GM19193 (cell line): ENCODE results near the gene NCKAP5L.

Experiments
- POLR2A ChIP-seq: IDR thresholded peaks from 4 replicates; pipeline ENCODE4 v1.6.1; 2011; ENCODE audit not compliant: insufficient read depth, insufficient read length; ENCODE audit errors: extremely low read depth

NCKAP5L gene

DNA sequence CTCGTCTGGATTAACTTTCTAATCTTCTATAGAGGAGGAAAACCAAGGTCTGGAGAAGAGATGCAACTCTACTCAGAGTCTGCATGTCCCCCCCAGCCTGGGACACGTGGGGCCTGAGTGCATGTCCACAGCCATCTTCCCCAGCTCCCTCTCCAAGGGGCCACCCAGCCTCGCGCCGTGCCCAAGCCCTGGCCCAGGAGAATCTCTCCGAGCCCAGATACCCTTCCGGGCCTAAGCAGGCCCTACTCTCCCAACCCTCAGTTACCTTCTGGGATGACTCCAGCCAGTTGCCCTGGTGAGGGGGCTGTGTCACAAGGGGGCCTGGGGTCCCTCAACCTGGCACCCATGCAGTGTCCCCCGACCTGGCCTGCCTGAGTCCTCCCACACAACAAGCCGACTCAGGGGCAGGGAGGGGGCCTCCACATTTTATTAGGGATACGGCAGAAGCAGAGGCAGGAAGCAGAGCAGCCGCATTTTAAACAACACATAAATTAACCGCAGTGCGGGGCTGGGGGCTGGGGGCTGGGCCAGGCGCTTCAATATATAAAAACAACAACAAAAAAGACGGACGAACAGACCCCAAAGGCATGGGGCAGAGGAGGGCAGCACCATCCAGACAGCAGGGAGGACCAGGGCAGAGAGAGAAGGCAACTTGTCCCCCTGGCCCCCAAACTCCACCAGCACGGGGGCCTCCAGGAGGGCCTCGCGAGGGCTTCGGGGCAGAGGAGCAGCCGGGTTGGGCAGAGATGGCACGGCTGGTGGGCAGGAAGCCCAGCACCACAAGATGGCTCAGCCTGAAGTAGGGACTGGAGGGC, 37.3 kb downstream of the NCKAP5L start:
- no peak for TF ChIP-seq POLR2A

DNA sequence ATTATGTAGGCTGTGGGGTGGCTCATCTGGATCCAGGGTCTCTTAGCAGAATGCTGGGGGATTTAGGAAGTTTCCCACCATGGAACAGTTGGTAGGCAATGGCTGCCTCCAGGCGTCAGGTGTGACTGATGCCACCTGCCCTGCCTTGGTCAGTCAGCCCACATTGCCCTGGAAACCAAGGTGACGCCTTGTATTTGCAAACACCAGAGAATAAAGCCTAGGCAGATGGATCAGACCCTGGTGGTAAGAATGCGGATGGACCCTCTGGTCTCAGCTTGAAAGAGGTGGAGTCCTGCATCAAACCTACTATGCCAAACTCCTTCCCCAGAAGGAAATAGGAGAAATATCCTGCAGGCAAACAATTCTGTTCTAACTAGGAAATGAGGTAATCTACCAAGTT, 38.2 kb downstream of the NCKAP5L start:
- no peak for TF ChIP-seq POLR2A

DNA sequence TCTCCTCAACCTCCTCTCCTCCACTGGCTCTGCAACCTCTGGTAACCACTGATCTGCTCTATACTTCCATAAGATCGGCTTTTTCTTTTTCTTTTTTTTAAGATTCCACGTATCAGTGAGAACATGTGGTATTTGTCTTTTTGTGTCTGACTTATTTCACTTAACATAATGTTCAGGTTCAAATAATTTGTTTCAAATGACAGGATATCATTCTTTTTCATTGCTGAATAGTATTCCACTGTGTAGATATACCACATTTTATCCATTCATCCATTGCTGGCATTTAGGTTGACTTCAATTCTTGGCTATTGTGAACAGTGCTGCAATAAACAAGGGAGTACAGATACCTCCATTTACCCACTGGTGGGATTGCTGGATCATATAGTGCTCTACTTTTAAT, 40.5 kb downstream of the NCKAP5L start:
- TF ChIP-seq POLR2A: no peak

DNA sequence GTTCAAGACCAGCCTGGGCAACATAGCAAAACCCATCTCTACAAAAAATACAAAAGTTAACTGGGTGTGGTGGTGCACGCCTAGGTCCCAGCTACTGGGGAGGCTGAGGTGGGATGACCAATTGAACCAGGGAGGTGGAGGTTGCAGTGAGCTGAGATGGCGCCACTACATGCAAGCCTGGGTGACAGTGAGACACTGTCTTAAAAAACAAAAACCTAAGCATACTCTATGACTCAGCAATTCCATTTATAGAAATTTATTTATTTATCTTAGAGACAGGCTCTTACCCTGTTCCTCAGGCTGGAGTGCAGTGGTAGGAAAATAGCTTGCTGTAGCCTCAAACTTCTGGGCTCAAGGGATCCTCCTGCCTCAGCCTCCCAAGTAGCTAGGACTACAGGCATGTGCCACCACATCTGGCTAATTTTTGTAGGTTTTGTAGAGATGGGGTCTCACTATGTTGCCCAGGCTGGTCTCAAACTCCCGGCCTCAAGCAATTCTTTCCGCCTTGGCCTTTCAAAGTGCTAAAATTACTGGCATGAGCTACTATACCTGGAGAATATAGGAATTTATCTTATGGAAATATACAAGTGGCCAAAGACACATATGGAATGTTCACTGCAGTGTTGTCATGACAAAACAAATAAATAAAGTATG, 43.3 kb downstream of the NCKAP5L start:
- TF ChIP-seq POLR2A: no peak

DNA sequence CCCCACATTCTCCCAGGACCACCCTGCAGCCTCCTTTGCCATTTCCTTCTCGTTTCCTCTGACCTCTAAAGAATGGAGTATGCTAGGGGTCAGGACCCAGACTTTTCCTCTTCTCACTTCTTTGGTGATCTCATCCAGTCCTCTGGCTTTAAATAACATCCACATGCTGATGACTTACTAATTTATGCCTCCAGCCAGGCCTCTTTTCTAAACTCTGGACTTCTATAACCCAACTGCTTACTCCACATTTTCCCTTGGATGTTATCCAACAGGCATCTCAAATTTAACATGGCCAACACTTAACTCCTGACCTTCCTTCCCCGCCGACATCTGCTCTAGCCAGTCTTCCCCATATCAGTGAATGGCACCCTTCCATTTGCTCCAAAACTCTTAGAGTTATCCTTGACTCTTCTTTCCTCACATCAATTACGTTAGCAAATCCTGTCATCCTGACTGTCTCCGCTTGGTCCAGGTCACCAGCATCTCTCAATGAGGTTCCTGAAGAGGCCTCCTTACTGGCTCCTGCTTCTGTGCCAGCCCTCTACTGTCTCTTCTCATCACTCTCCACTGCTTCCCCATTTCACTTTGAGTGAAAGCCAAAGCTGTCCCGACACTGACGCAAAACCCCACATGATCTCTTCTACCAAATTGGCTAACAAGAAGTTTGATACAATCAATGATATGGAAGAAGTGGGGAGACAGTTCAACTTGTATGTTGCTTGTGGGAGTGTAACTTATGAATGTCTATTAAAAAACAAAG, 44.1 kb downstream of the NCKAP5L start:
- TF ChIP-seq POLR2A: no peak

DNA sequence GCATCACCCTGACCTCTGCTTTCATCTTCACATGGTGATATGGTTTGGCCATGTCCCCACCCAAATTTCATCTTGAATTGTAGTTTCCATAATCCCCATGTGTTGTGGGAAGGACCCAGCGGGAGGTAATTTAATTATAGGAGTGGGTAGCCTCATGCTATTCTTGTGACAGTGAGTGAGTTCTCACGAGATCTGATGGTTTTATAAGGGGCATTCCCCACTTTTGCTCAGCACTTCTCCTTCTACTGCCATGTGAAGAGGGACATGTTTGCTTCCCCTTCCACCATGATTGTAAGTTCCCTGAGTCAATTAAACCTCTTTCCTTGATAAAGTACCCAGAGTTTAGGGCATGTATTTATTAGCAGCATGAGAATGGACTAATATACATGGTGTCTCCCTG, 48.6 kb downstream of the NCKAP5L start:
- TF ChIP-seq POLR2A: no peak

DNA sequence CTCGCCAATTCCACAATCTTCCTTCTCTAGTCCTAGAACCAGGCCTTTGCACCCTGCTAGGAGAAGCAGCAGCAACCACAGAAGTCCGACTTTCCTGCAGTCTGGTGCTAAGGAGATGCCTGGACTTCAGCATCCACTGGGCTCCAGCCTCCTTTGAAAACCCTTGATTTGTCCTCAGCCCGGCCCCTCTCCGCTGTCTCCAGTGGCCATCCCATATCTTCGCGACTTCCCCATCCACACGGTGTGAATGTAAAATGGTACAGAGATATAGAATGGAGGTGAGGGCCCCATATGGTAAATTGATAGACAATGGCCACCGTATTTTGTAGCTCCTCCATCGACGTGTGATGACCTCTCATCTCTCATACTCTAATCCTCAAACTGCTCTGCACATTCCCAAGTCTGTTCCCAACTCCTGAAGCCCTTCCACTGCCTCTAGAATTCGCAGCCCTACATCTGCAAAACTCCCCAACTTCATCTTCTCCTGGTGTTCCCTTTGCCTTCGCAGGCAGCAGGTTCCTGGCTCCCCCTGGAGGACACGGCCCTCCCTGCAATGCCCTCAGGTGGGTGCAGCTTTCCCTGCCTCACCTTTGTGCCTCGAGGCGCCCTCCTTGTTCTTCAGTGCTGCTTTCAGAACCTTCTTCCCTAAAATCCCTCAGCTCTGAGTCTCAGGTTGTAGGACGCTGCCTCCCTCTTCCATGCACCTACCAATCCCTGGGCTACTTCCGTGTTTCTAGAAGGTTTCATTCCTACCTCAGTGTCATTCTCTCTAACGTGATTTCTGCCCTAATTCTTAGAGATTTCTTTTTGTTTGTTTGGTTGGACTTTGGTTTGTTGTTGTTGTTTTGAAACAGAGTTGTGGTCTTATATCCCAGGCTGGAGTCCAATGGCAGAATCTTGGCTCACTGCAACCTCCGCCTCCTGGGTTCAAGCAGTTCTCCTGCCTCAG, 50.1 kb downstream of the NCKAP5L start:
- no peak for TF ChIP-seq POLR2A

DNA sequence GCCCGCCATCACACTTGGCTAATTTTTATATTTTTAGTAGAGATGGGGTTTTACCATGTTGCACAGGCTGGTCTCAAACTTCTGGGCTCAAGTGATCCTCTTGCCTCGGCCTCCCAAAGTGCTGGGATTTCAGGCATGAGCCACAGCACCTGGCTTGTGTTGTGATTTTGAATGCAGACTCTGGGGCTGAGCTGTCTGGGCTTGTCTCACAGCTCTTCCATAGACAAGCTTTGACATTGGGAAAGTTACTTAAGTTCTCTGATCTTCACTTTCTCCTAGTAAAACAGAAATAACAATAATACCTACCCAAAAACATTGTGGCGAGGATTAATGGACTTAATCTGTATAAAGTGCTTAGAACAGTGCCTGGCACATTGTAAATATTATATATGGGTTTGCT, 50.9 kb downstream of the NCKAP5L start:
- no peak for TF ChIP-seq POLR2A

DNA sequence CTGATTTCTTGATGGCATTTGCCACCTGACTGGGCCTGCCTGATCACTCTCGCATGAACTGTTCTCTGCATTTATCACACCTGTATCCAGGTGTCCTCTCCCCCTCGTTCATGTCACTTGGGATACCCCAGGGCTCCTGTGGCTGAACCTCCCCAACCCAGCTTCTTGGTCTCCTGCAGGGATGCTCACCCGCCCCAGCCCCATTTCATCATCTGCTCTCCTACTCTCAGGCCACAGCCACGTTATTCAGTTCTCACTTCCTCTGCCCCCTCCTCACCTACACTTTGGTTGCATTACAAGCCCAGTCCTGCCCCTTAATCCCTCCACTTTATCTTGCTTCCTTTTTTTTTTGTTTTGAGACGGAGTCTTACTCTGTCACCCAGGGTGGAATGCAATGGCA, 51.4 kb downstream of the NCKAP5L start:
- TF ChIP-seq POLR2A: no peak

DNA sequence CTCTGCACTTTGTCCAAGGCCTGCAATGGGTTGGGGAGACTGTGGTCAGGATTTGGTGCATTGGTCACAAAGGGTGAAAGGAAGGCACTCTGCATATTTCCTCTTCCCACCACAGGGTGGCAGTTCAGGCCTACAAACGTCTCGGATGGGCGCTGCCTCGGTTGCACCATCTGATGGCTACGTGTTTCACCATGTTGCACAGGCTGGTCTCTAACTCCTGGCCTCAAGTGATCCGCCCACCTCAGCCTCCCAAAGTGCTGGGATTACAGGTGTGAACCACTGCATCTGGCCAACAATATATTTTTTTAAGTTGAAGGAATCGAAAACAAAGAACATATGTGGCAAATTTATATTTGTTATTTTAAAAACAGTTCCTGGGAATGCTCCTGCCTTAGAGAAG, 51.8 kb downstream of the NCKAP5L start:
- no peak for TF ChIP-seq POLR2A

DNA sequence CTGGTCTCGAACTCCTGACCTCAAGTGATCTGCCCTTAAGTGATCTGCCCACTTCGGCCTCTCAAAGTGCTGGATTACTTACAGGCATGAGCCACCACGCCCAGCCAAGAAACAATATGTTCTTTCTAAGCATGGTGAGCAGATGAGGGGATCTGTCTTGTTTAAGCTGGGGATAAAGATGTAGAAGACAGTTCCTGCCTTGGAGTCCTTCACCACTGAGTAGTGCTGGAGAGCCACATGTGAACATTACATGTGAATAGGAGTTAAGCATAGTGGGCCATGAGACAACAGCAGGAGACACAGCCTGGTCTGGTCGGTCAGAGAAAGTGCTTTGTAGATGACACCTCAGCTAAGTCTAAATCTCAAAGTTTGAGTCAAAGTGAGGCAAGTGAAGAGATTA, 60.9 kb downstream of the NCKAP5L start:
- TF ChIP-seq POLR2A: no peak

DNA sequence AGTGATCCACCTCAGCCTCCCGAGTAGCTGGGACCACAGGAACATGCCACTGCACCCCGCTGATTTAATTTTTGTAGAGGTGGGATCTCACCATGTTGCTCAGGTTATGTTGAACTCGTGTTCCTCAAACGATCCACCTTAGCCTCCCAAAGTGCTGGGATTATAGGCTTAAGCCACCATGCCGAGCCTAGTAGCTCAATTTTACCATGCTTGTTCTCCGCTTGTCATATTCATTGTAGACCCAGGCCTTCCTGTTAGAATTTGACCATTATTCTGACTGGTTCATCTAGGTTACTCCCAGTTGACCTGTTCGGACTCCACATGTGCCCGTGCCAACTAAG, 62.1 kb downstream of the NCKAP5L start:
- no peak for TF ChIP-seq POLR2A

DNA sequence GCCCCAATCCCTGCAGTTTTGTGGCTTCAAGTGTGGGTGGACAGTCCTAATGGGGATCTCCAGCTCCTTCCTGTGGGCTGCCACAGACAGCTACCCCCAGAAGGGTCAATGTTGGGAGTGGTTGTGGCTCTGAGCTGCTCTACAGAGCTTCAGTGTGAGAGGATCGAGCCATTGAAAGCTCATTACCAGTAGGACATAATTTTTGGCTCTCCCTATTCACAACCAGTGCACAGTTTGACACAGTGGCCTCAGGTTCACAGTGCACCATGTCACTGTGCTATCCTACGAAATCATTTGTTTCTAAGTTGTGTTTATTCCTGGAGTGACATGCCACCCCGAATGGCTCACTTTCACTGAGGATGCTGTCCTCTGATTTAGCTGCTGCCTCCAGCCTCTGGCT, 64.1 kb downstream of the NCKAP5L start:
- no peak for TF ChIP-seq POLR2A

DNA sequence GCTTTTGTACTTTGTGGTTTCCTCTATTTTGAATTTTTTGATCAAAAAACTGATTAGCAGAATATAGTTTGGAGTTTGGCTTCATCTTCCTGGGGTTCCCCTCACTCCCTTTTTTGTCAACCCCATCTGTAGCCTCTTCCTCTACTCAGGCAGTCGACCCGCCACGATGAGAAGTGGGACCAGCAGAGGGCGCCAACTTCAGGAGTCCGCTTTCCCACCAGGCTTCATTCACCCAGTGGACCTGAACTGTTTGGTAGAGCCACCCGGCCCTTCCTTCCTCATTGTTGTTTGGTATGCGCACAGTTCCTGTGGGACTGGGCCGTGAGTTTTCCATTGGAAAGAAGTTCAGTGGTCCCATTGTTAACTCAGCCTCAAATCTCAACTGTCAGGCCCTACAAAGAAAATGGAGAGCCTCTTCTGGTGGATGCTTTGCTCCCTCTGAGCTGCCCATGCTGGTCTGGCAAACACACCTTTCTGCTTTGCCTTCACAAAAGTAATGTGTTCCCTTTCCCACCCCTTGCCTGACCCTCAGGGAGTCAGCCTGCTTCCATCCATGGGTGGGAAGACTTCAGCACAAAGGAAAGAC, 65.1 kb downstream of the NCKAP5L start:
- TF ChIP-seq POLR2A: no peak
